C4-2B (cell line): ENCODE data around the gene ALOX5.

Experiments used
- CTCF ChIP-seq: fragments of 450-650 bp; conservative IDR thresholded peaks from 2 replicates; pipeline ENCODE4 v1.5.1; 2017; ENCODE audit warnings: mild to moderate bottlenecking
- ZFX ChIP-seq: fragments of 450-650 bp; IDR thresholded peaks from 2 replicates; pipeline ENCODE4 v1.6.1; 2017

GRCh38 chr10:45444022-45444421, 70.0 kb downstream of the ALOX5 start:
- TF ChIP-seq CTCF (no peak), ZFX (no peak)
